Activated T-cell treated with anti-CD3 and anti-CD28 coated beads, Interleukin-2, amount 50 U/mL, for 1 hour (primary cell): ENCODE results near the gene MICALL1.

Source experiments
- DNase-seq: peaks from one replicate; pipeline ENCODE4 v3.0.0-alpha.2; 2020

Gene MICALL1

GRCh38 chr22:37985751-37986281, 79.7 kb downstream of the MICALL1 start:
- no peak for DNase-seq

GRCh38 chr22:37986371-37986770, 80.3 kb downstream of the MICALL1 start:
- no peak for DNase-seq

- no peak for DNase-seq
Observed at GRCh38 chr22:37989146-37990045, 83.3 kb downstream of the MICALL1 start.

GRCh38 chr22:37990301-37990700, 84.2 kb downstream of the MICALL1 start:
- DNase-seq: no peak

GRCh38 chr22:37990862-37991261, 84.8 kb downstream of the MICALL1 start:
- DNase-seq: no peak

GRCh38 chr22:37991731-37992442, 85.8 kb downstream of the MICALL1 start:
- DNase-seq: no peak
